A549 (cell line): ENCODE data around the gene SVIL. TPM values are rescaled to one million over a fixed set of nuclear protein-coding genes. Genes with fewer than 3 reads are reported as not detected.
"Not testable (repeated sequence)": the region's sequence is repeated elsewhere in the genome, so short reads cannot be mapped to it uniquely, and the experiment has no call there.

Experiments used
- ATAC-seq, 2 experiments: fragments of 200-7000 bp in 1 of 2; fragments of >200 bp in 1 of 2; cut with Nextera tagmentation in 1 of 2; cut with Tn5 transposase in 1 of 2; 3 replicates each; pipeline versions ENCODE4 v1.8.0 to v1.9.1; 2018 to 2020; ENCODE audit warnings: mild to moderate bottlenecking in 1 of 2, moderate library complexity in 1 of 2
- CTCF ChIA-PET: fragments of 300-600 bp; sonication (Branson Sonifier 250); formaldehyde crosslinking; extraction: SDS; loops from one replicate; lab custom pipeline; 2021; ENCODE audit warnings: antibody characterized with exemption, inconsistent platforms; lab: Yijun Ruan, JAX
- POLR2A ChIA-PET: fragments of 350-600 bp; formaldehyde crosslinking; extraction: SDS; loops from one replicate; lab custom pipeline; 2021; ENCODE audit warnings: antibody characterized with exemption, inconsistent platforms; lab: Yijun Ruan, JAX
- DNase-seq, 2 experiments: peaks; one replicate each; pipeline versions ENCODE4 v3.0.0 to v3.0.0-alpha.2; 2011 to 2016; ENCODE audit warnings: low read depth in 1 of 2, low spot score in 1 of 2
- FAIRE-seq: peaks from 2 replicates; lab custom pipeline; 2011; peaks lifted over from hg19 to GRCh38; lab: Jason Lieb, UNC
- H3K27ac ChIP-seq, 2 experiments: fragments of >200 bp; sonication (Bioruptor Twin); formaldehyde crosslinking; 3 replicates each; pipeline ENCODE4 v1.5.1; 2016 to 2017
- H3K4me1 ChIP-seq: fragments of >200 bp; sonication (Bioruptor Twin); formaldehyde crosslinking; 3 replicates; pipeline ENCODE4 v1.6.1; 2016
- H3K4me2 ChIP-seq: fragments of >200 bp; sonication (Bioruptor Twin); formaldehyde crosslinking; 3 replicates; pipeline ENCODE4 v1.6.1; 2016
- H3K4me3 ChIP-seq: fragments of >200 bp; sonication (Bioruptor Twin); formaldehyde crosslinking; 3 replicates; pipeline ENCODE4 v1.5.1; 2016
- H3K9me3 ChIP-seq: fragments of >200 bp; sonication (Bioruptor Twin); formaldehyde crosslinking; 3 replicates; pipeline ENCODE4 v1.6.1; 2016
- BCL3 ChIP-seq: fragments of >200 bp; sonication (Bioruptor Twin); formaldehyde crosslinking; IDR thresholded peaks from 3 replicates; pipeline ENCODE4 v1.6.1; 2016
- CBX8 ChIP-seq: fragments of 200-600 bp; sonication (generic); IDR thresholded peaks from 2 replicates; pipeline ENCODE4 v1.6.1; 2016
- CTCF ChIP-seq: fragments of >200 bp; sonication (Bioruptor Twin); formaldehyde crosslinking; IDR thresholded peaks from 3 replicates; pipeline ENCODE4 v1.5.1; 2016
- EP300 ChIP-seq, 2 experiments: fragments of >200 bp; sonication (Bioruptor Twin); formaldehyde crosslinking; IDR thresholded peaks; 2 replicates in 1 of 2; 3 replicates in 1 of 2; pipeline ENCODE4 v1.6.1; 2016 to 2017
- ESRRA ChIP-seq: fragments of 150-350 bp; IDR thresholded peaks from 2 replicates; pipeline ENCODE4 v1.6.1; 2014; ENCODE audit warnings: mild to moderate bottlenecking, low read length, borderline replicate concordance
- FOSB ChIP-seq: fragments of 250-450 bp; sonication (Bioruptor Pico); IDR thresholded peaks from 2 replicates; pipeline ENCODE4 v1.5.0; 2020; ENCODE audit warnings: mild to moderate bottlenecking, moderate library complexity
- FOSL2 ChIP-seq, 2 experiments: fragments of 450-650 bp in 1 of 2; fragments of >200 bp in 1 of 2; sonication (Bioruptor Twin) in 1 of 2; formaldehyde crosslinking; IDR thresholded peaks; 2 replicates each; pipeline versions ENCODE4 v1.5.0 to v1.6.1; 2016 to 2020; ENCODE audit warnings: mild to moderate bottlenecking in 1 of 2, moderate library complexity in 1 of 2
- HDAC2 ChIP-seq: fragments of 200-600 bp; sonication (generic); IDR thresholded peaks from 2 replicates; pipeline ENCODE4 v1.6.1; 2016
- HOXA7 ChIP-seq: fragments of 250-450 bp; sonication (Bioruptor Pico); IDR thresholded peaks from 2 replicates; pipeline ENCODE4 v1.5.0; 2020; ENCODE audit warnings: mild to moderate bottlenecking, moderate library complexity
- KDM1A ChIP-seq: fragments of 200-600 bp; sonication (generic); IDR thresholded peaks from 2 replicates; pipeline ENCODE4 v1.6.1; 2016; ENCODE audit warnings: low read depth, mild to moderate bottlenecking
- MAZ ChIP-seq: fragments of 150-350 bp; IDR thresholded peaks from 2 replicates; pipeline ENCODE4 v1.6.1; 2014; ENCODE audit warnings: antibody characterized with exemption, low read depth, low read length, borderline replicate concordance
- NFE2L2 ChIP-seq: fragments of 150-350 bp; conservative IDR thresholded peaks from 2 replicates; pipeline ENCODE4 v1.6.1; 2014; ENCODE audit warnings: low read length
- POLR2A ChIP-seq: IDR thresholded peaks from 2 replicates; pipeline ENCODE4 v1.6.1; 2012; ENCODE audit warnings: mild to moderate bottlenecking, low read length
- POLR2AphosphoS2 ChIP-seq: conservative IDR thresholded peaks from 2 replicates; pipeline ENCODE4 v1.6.1; 2012; ENCODE audit warnings: low read length, improper control_type of control experiment, inconsistent platforms
- RAD21 ChIP-seq, 2 experiments: fragments of >200 bp in 1 of 2; sonication (Bioruptor Twin) in 1 of 2; formaldehyde crosslinking in 1 of 2; IDR thresholded peaks in 1 of 2; conservative IDR thresholded peaks in 1 of 2; 2 replicates in 1 of 2; 3 replicates in 1 of 2; pipeline ENCODE4 v1.6.1; 2012 to 2018; ENCODE audit warnings: inconsistent platforms in 1 of 2
- RNF2 ChIP-seq: fragments of 200-600 bp; sonication (generic); IDR thresholded peaks from 2 replicates; pipeline ENCODE4 v1.6.1; 2016; ENCODE audit warnings: low read depth, mild to moderate bottlenecking, antibody characterized with exemption, moderate library complexity, borderline replicate concordance
- SMC3 ChIP-seq: fragments of >200 bp; sonication (Bioruptor Twin); formaldehyde crosslinking; IDR thresholded peaks from 3 replicates; pipeline ENCODE4 v1.6.1; 2018; ENCODE audit warnings: inconsistent platforms
- TFCP2L1 ChIP-seq: fragments of 250-450 bp; sonication (Bioruptor Pico); IDR thresholded peaks from 2 replicates; pipeline ENCODE4 v1.5.0; 2021; ENCODE audit warnings: mild to moderate bottlenecking
- ZC3H11A ChIP-seq: fragments of 450-650 bp; IDR thresholded peaks from 2 replicates; pipeline ENCODE4 v1.6.1; 2014; ENCODE audit warnings: antibody characterized with exemption, mild to moderate bottlenecking
- ZFP36 ChIP-seq: fragments of 450-650 bp; IDR thresholded peaks from 2 replicates; pipeline ENCODE4 v1.6.1; 2014; ENCODE audit warnings: borderline replicate concordance; ENCODE audit not compliant: partially characterized antibody
- WGBS: methylation state at CpG from one replicate; pipeline ENCODE4 v1.1.6; 2017; ENCODE audit errors: missing lambda C conversion rate; 5-methylcytosine and 5-hydroxymethylcytosine counted together
- polyA plus RNA-seq, 4 experiments: library from polyadenylated mRNA; depleted of rRNA in 3 of 4; stranded (reverse); fragments of >200 nt; fragmentation: RNase III in 1 of 4; extraction: RNeasy Plus Mini Kit Qiagen cat#74134 plus additional on column Dnase treatment in 1 of 4; gene quantifications; 2 replicates in 3 of 4; 3 replicates in 1 of 4; pipeline ENCODE4 v1.2.3, GENCODE V29; 2011 to 2017
- TF ChIP-seq, protein P1 (sequence below): IDR thresholded peaks from 2 replicates; pipeline ENCODE4 v1.6.1; 2012
- TF ChIP-seq, protein P2 (sequence below): fragments of >200 bp; sonication (Bioruptor Twin); formaldehyde crosslinking; IDR thresholded peaks from 2 replicates; pipeline ENCODE4 v1.6.1; 2016

Gene SVIL
- polyA plus RNA-seq, 2 of the 4 experiments (the other 2 are of a cell fraction): 12.0 to 20.4 TPM

DNA sequence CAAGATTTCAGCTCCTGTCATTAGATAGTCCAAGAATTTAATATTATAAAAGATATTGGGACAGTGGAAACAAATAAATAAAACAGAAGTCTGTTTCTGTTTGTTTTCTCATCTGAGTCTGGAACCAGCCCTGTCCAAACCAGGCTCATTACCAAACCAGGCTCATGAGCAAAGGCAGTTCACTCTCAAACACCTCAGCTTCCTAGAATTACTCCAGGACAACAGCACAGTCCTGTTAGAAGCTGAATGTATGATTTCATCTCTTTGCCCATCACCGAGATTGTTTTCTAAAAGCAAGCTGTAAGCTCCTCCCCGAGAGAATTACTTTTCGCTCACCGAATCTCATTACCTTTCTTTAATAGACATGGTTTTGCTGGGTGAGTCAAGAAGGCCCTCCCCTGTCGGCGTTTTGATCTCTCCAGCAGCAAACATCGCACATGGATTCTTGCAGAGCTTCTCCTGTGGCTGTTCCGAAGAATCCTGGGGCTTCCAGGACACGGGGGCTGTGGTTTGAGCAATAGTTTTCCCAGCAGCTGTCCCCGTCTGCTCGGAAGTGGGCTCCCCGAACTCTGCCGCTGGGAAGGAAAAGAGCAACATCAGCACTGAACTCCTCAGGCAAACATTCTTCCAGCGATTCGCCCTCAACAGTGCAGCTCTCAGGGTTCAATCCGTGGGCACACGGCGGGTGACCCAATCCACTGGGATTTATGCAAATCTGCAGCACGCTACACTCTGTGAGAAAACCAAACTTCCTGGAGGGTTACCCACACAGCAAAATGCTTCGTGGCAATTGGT, 112.5 kb downstream of the SVIL start:
- DNase-seq (no peak), ATAC-seq (no peak), FAIRE-seq (no peak)
- POLR2A ChIA-PET: no interaction called here
- Histone ChIP-seq H3K9me3 (no peaks in the 10 kb centered on the region), H3K4me2 (no peak overlapping the region), H3K4me3 (no peak overlapping the region), H3K4me1 (no peaks in the 10 kb centered on the region), H3K27ac (no peak overlapping the region)
- CTCF ChIA-PET: interaction anchor here (0.7 to 4.6 kb wide), 6 partner anchors 9 to 129 kb away, joined by 3 to 29 read pairs (median 8); no protein-coding TSS in a partner anchor
- TF ChIP-seq ESRRA: no peak
- no peak for TF ChIP-seq EP300 (IDR thresholded peaks at IDR 0.05)
- no peak for TF ChIP-seq BCL3
- WGBS: 96% methylated on average over 19 of the region's 20 CpGs

GRCh38 chr10:29519659-29520058, 115.1 kb downstream of the SVIL start:
- Histone ChIP-seq H3K27ac (no peak overlapping the region), H3K9me3 (no peaks in the 10 kb centered on the region), H3K4me3 (no peak overlapping the region)
- ATAC-seq: no peak
- DNase-seq: no peak
- TF ChIP-seq MAZ (no peak), NFE2L2 (no peak), SMC3 (no peak), RNF2 (no peak), FOSB (no peak), ZFP36 (no peak), POLR2A (no peak)
- TF ChIP-seq, protein P1, sequence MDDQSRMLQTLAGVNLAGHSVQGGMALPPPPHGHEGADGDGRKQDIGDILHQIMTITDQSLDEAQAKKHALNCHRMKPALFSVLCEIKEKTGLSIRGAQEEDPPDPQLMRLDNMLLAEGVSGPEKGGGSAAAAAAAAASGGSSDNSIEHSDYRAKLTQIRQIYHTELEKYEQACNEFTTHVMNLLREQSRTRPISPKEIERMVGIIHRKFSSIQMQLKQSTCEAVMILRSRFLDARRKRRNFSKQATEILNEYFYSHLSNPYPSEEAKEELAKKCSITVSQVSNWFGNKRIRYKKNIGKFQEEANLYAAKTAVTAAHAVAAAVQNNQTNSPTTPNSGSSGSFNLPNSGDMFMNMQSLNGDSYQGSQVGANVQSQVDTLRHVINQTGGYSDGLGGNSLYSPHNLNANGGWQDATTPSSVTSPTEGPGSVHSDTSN: no peak
- TF ChIP-seq, all 56 proteins: peak for 0
- Histone ChIP-seq H3K4me1 (no peaks in the 10 kb centered on the region), H3K4me2 (no peak overlapping the region)
- CTCF ChIA-PET: interaction anchor here (0.6 to 1.8 kb wide), 5 partner anchors 15 to 1032 kb away, joined by 3 to 6 read pairs (median 4); no protein-coding TSS in a partner anchor
- FAIRE-seq: no peak
- POLR2A ChIA-PET: no interaction called here
- WGBS: 92% methylated on average over 3 of the region's 3 CpGs

- Histone ChIP-seq H3K9me3 (no peaks in the 10 kb centered on the region), H3K4me2 (no peak overlapping the region)
- TF ChIP-seq KDM1A (no peak), TFCP2L1 (CRISPR knock-in tag) (no peak), HOXA7 (CRISPR knock-in tag) (no peak), POLR2A (no peak), SMC3 (peak; percentile 33; the same call in 2 of the 3 replicates), POLR2AphosphoS2 (no peak), CTCF (peak; percentile 54), ZC3H11A (no peak), HDAC2 (no peak), RNF2 (no peak), FOSL2 (IDR thresholded peaks at IDR 0.05) (no peak), FOSL2 (CRISPR knock-in tag; IDR thresholded peaks at IDR 0.05) (no peak), CBX8 (no peak), RAD21 (conservative IDR thresholded peaks at IDR 0.05 in 1 of 2, IDR thresholded peaks at IDR 0.05 in 1 of 2) (peak; percentile 28 to 30; a peak in 2 of 5 replicates)
- TF ChIP-seq, protein P2, sequence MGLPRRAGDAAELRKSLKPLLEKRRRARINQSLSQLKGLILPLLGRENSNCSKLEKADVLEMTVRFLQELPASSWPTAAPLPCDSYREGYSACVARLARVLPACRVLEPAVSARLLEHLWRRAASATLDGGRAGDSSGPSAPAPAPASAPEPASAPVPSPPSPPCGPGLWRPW: no peak
- TF ChIP-seq, all 56 proteins: peak for 3
- H3K4me1 ChIP-seq: no peaks in the 10 kb centered on the region
- H3K4me3 ChIP-seq: no peak overlapping the region
- FAIRE-seq (no peak), DNase-seq (peak; percentile 46 to 61), ATAC-seq (peak; percentile 75 to 93; a peak in 5 of 6 replicates)
- WGBS: 82% methylated on average over 8 of the region's 8 CpGs
- H3K27ac ChIP-seq: no peak overlapping the region
- ChIA-PET POLR2A (no interaction called here), CTCF (interaction anchor here (0.6 to 1.5 kb wide), 21 partner anchors 8 to 888 kb away, joined by 3 to 8 read pairs (median 4); no protein-coding TSS in a partner anchor)
Observed at GRCh38 chr10:29517352-29517923, 117.3 kb downstream of the SVIL start.

DNA sequence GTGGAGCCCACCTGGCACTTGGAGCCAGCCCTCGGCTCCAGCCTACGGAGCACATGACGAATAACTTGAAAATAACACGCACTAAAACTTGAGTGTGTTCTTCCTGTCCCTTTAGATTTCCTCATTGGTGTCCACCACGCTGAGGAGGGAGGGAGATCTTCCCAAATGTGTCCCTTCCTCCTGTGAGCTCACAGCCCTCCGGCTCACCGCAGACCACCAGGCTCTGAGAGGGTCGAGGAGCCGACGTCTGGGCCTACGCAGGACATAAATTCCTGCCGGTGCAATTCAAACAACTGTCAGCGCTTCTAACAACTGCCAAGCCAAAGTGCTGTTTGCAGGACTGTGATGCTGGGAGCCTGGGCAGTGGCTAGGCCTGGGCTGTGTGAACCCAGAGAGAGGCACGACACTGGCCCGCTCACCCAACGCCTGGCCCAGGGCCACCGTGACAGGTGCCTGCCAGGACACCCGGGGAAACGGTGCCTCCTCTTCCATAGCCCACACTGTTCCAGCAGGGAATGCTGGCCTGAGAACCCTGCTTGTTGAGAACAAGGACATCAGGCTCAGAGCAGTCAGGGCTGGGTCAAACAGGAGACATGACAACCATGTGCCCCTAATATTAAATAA, 118.3 kb downstream of the SVIL start:
- ATAC-seq, H3K4me3 ChIP-seq, POLR2A ChIA-PET, DNase-seq, H3K9me3 ChIP-seq, H3K4me2 ChIP-seq, H3K27ac ChIP-seq, FAIRE-seq, H3K4me1 ChIP-seq: not testable (repeated sequence)
- 83% methylated on average over 15 of the region's 19 CpGs for WGBS
- CTCF ChIA-PET: interaction anchor here (0.8 to 1.7 kb wide), 7 partner anchors 16 to 888 kb away, joined by 3 to 7 read pairs (median 4); no protein-coding TSS in a partner anchor
